HEK293 (cell line): ENCODE results near the gene MT1F.

Source experiments
- MZF1 ChIP-seq: fragments of 450-650 bp; formaldehyde crosslinking; IDR thresholded peaks from 2 replicates; pipeline ENCODE4 v1.5.1; 2017; ENCODE audit warnings: missing biosample characterization, missing genetic modification characterization, borderline replicate concordance
- TCF7L2 ChIP-seq: IDR thresholded peaks from 2 replicates; pipeline ENCODE4 v1.6.1; 2011; ENCODE audit warnings: low read depth, mild to moderate bottlenecking, inconsistent platforms, low read length, moderate library complexity, borderline replicate concordance
- ZNF404 ChIP-seq: fragments of 450-650 bp; formaldehyde crosslinking; IDR thresholded peaks from 2 replicates; pipeline ENCODE4 v1.5.1; 2017; ENCODE audit warnings: missing biosample characterization, missing genetic modification characterization
- ZNF529 ChIP-seq: fragments of 450-650 bp; formaldehyde crosslinking; IDR thresholded peaks from 2 replicates; pipeline ENCODE4 v1.5.1; 2017; ENCODE audit warnings: missing genetic modification characterization, missing biosample characterization; ENCODE audit not compliant: insufficient replicate concordance
- ZNF639 ChIP-seq: fragments of 450-650 bp; formaldehyde crosslinking; IDR thresholded peaks from 2 replicates; pipeline ENCODE4 v1.5.1; 2016; ENCODE audit warnings: missing biosample characterization, missing genetic modification characterization
- ZSCAN30 ChIP-seq: fragments of 450-650 bp; IDR thresholded peaks from 2 replicates; pipeline ENCODE4 v1.5.1; 2018; ENCODE audit warnings: missing biosample characterization, mild to moderate bottlenecking, missing genetic modification characterization, moderate library complexity
- TF ChIP-seq, protein P1 (sequence below): fragments of 450-650 bp; formaldehyde crosslinking; IDR thresholded peaks from 2 replicates; pipeline ENCODE4 v1.5.1; 2016; ENCODE audit warnings: missing biosample characterization, missing genetic modification characterization
- TF ChIP-seq, protein P2 (sequence below): fragments of 450-650 bp; formaldehyde crosslinking; conservative IDR thresholded peaks from 2 replicates; pipeline ENCODE4 v1.5.1; 2016; ENCODE audit warnings: low read depth, missing biosample characterization, missing genetic modification characterization
- TF ChIP-seq, protein P3 (sequence below): fragments of 450-650 bp; formaldehyde crosslinking; IDR thresholded peaks from 2 replicates; pipeline ENCODE4 v1.5.1; 2016; ENCODE audit warnings: missing biosample characterization, missing genetic modification characterization

- TF ChIP-seq, protein P1, sequence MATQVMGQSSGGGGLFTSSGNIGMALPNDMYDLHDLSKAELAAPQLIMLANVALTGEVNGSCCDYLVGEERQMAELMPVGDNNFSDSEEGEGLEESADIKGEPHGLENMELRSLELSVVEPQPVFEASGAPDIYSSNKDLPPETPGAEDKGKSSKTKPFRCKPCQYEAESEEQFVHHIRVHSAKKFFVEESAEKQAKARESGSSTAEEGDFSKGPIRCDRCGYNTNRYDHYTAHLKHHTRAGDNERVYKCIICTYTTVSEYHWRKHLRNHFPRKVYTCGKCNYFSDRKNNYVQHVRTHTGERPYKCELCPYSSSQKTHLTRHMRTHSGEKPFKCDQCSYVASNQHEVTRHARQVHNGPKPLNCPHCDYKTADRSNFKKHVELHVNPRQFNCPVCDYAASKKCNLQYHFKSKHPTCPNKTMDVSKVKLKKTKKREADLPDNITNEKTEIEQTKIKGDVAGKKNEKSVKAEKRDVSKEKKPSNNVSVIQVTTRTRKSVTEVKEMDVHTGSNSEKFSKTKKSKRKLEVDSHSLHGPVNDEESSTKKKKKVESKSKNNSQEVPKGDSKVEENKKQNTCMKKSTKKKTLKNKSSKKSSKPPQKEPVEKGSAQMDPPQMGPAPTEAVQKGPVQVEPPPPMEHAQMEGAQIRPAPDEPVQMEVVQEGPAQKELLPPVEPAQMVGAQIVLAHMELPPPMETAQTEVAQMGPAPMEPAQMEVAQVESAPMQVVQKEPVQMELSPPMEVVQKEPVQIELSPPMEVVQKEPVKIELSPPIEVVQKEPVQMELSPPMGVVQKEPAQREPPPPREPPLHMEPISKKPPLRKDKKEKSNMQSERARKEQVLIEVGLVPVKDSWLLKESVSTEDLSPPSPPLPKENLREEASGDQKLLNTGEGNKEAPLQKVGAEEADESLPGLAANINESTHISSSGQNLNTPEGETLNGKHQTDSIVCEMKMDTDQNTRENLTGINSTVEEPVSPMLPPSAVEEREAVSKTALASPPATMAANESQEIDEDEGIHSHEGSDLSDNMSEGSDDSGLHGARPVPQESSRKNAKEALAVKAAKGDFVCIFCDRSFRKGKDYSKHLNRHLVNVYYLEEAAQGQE (tag by site-specific recombination) = no peak
- no peak for TF ChIP-seq ZNF529 (tag by site-specific recombination)
- no peak for TF ChIP-seq ZNF404 (tag by site-specific recombination)
- TF ChIP-seq ZNF639 (tag by site-specific recombination) = no peak
- TF ChIP-seq, protein P2, sequence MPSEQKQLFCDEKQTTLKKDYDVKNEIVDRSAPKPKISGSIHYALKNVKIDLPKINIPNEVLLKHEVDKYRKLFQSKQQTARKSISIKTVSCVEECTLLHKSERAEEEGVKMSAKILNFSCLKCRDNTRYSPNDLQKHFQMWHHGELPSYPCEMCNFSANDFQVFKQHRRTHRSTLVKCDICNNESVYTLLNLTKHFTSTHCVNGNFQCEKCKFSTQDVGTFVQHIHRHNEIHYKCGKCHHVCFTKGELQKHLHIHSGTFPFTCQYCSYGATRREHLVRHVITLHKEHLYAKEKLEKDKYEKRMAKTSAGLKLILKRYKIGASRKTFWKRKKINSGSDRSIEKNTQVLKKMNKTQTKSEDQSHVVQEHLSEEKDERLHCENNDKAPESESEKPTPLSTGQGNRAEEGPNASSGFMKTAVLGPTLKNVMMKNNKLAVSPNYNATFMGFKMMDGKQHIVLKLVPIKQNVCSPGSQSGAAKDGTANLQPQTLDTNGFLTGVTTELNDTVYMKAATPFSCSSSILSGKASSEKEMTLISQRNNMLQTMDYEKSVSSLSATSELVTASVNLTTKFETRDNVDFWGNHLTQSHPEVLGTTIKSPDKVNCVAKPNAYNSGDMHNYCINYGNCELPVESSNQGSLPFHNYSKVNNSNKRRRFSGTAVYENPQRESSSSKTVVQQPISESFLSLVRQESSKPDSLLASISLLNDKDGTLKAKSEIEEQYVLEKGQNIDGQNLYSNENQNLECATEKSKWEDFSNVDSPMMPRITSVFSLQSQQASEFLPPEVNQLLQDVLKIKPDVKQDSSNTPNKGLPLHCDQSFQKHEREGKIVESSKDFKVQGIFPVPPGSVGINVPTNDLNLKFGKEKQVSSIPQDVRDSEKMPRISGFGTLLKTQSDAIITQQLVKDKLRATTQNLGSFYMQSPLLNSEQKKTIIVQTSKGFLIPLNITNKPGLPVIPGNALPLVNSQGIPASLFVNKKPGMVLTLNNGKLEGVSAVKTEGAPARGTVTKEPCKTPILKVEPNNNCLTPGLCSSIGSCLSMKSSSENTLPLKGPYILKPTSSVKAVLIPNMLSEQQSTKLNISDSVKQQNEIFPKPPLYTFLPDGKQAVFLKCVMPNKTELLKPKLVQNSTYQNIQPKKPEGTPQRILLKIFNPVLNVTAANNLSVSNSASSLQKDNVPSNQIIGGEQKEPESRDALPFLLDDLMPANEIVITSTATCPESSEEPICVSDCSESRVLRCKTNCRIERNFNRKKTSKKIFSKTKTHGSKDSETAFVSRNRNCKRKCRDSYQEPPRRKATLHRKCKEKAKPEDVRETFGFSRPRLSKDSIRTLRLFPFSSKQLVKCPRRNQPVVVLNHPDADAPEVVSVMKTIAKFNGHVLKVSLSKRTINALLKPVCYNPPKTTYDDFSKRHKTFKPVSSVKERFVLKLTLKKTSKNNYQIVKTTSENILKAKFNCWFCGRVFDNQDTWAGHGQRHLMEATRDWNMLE (tag by site-specific recombination) = no peak
- TF ChIP-seq, protein P3, sequence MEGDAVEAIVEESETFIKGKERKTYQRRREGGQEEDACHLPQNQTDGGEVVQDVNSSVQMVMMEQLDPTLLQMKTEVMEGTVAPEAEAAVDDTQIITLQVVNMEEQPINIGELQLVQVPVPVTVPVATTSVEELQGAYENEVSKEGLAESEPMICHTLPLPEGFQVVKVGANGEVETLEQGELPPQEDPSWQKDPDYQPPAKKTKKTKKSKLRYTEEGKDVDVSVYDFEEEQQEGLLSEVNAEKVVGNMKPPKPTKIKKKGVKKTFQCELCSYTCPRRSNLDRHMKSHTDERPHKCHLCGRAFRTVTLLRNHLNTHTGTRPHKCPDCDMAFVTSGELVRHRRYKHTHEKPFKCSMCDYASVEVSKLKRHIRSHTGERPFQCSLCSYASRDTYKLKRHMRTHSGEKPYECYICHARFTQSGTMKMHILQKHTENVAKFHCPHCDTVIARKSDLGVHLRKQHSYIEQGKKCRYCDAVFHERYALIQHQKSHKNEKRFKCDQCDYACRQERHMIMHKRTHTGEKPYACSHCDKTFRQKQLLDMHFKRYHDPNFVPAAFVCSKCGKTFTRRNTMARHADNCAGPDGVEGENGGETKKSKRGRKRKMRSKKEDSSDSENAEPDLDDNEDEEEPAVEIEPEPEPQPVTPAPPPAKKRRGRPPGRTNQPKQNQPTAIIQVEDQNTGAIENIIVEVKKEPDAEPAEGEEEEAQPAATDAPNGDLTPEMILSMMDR (tag by site-specific recombination) = no peak
- TF ChIP-seq ZSCAN30 (tag by site-specific recombination) = no peak
- TF ChIP-seq TCF7L2 = no peak
- TF ChIP-seq MZF1 (tag by site-specific recombination) = no peak
These were observed 29.0 kb downstream of the MT1F start for GRCh38 chr16:56686758-56687157.
